HG02938 (cell line): ENCODE results near the gene MEF2C.
"Not testable (repeated sequence)": the region's sequence is repeated elsewhere in the genome, so short reads cannot be mapped to it uniquely, and the experiment has no call there.

Experiments
- ATAC-seq: cut with Tn5 transposase; IDR thresholded peaks from one replicate; pipeline ENCODE4 v1.9.1; 2021; ENCODE audit warnings: mild to moderate bottlenecking, moderate library complexity; ENCODE audit not compliant: unreplicated experiment

The MEF2C gene

DNA sequence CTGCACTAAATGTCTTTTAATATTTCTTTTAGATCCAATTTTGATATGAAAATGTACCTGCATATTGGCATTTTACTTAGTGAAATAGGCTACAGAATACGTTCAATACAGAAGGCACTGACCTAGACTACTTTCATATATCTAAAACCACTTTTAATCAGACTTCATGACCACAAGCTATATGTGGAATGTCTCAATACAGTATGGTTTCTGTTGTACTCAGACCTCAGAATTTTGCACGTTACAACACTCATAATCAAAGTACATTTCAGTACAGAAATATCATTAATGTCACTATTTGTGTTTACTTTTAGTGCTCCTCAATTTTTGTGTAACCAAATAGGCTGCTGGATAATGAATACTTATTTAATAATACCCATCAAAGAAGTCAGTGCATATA lies 74.8 kb downstream of the MEF2C start:
- ATAC-seq = peak; percentile 82

DNA sequence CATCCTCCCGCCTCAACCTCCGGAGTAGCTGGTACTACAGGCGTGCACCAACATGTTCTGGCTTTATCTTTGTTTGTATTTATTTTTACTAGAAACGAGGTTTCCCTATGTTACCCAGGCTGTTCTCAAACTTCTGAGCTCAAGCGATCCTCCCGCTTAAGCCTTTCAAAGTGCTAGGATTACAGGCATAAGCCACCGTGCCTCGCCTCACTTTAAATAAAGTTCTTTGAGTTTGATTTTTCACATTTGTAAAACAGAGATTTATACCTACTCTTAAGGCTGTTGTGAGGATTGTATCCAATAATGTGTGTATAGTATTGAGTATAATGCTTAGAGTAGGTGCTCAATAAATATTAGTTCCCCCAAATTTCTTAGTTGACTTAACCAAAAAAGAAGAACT lies 75.7 kb downstream of the MEF2C start:
- ATAC-seq = no peak

DNA sequence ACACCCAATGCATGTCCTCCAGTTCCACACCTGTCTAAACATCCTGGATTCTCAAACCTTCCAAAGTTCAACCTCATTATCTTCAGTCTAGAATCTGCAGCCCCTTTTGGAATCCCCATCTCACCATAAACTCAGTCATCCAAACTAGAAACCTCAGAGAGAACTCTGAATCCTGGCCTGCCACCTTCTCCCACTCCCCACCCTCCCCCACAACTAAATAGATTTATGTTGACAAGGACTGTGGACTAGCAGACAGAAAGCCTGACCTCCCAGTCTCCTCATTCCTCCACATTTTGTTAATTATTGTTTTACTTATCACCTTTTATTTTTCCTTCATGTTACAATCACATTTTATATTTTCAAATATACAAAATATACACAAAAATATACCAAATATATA lies 76.6 kb downstream of the MEF2C start:
- no peak for ATAC-seq

DNA sequence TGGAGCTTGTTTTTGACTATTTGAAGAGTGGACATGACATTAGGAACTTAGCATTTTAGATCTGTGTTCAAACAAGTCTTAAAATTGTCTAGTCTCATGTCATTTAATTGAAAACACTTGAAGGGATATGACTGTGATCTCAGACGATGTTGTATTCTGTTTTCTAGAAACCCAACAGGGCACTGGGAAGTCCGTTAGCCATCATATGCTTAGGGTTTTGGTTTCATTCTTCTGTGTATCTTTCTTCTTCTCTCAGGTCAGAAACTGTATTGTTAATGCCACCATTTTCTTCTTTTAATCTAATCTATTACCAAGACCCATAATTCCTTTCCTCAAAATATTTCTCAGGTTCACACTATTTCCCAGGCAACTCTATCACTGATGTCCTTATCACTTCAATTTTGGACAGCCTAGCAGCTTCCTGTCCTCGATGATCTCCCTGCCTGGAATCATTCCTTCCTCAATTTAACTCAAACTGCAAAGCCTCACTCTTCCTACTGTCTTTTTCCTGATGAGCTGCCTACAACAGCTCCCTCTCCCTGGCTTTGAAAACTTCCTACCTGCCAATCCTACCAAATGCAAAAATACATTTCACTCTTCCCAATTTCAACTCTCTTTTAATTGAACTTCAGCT lies 77.7 kb downstream of the MEF2C start:
- peak; percentile 80 for ATAC-seq

DNA sequence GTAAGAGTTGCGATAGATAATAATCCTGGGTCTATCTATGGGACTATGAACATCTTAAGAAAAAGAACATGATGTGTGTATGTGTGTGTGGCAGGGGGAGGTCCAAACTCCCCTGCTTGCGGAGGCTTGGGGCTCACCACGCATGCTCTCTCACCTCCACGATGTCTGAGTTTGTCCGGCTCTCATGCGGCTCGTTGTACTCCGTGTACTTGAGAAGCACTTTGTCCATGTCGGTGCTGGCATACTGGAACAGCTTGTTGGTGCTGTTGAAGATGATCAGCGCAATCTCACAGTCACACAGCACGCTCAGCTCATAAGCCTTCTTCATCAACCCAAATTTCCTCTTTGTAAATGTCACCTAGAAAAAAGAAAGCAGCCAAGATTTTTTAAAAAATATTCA lies 78.5 kb downstream of the MEF2C start:
- ATAC-seq = no peak

DNA sequence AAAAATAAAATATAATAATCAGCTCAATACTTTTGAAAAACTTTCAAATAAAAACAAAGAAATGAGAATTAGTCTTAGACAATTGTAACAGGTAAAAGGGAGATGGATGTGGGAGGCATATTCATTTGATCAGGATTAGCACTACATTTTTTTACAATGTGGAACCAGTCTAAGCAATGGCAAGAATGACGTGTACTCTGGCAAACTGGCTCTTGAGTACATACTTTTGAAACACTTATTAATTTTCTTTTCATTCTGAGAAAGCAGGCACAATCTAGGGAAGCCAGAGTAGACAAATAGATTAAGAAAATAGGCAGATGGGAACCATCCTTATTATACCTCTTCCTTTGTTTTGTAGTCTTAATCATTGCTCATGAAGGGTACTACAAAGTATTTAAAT lies 79.7 kb downstream of the MEF2C start:
- ATAC-seq = no peak

DNA sequence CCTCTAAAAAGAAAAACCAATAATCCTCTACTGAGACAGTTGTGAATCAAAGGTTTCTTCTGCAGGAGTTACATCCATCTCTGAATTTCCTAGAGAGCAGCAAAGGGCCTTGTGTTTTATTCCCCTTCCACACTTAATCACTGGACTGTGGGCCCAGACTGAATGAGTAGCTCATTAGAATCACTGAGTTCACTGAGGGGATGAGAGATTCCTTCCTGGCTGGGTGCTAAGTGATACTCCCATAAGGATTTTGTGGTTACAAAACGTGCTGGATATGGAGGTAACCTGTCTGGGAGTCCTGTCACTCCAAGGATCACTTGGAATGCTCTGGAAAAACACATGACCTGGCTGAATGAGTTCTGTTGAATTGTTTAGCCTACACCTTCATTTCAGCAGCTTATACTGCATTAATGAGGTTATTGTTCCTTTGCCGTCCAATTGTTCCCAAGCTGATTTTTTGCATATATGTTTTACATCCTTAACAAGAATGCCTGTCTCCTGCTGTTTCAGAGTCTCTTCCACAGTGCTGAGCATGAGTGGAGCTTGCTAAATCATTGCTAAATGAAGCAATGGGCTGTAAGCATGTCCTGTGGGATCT lies 82.9 kb downstream of the MEF2C start:
- ATAC-seq = no peak

DNA sequence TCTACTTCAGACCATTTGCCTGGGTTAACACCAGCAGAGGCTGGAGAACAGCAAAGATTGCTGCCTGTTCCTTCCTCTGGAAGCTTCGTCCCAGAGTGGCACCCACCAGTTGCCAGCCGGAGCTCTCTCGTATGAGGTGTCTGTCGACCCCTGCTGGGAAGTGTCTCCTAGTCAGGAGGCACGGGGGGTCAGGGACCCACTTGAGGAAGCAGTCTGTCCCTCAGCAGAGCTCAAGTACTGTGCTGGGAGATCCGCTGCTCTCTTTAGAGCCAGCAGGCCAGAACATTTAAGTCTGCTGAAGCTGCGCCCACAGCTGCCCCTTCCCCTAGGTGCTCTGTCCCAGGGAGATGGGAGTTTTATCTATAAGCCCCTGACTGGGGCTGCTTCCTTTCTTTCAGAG lies 84.1 kb downstream of the MEF2C start:
- ATAC-seq = not testable (repeated sequence)

DNA sequence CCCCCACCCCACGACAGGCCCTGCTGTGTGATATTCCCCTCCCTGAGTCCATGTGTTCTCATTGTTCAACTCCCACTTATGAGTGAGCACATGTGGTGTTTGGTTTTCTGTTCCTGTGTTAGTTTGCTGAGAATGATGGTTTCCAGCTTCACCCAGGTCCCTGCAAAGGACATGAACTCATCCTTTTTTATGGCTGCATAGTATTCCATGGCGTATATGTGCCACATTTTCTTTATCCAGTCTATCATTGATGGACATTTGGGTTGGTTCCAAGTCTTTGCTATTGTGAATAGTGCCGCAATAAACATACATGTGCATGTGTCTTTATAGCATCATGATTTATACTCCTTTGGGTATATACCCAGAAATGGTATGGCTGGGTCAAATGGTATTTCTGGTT lies 89.2 kb downstream of the MEF2C start:
- not testable (repeated sequence) for ATAC-seq

DNA sequence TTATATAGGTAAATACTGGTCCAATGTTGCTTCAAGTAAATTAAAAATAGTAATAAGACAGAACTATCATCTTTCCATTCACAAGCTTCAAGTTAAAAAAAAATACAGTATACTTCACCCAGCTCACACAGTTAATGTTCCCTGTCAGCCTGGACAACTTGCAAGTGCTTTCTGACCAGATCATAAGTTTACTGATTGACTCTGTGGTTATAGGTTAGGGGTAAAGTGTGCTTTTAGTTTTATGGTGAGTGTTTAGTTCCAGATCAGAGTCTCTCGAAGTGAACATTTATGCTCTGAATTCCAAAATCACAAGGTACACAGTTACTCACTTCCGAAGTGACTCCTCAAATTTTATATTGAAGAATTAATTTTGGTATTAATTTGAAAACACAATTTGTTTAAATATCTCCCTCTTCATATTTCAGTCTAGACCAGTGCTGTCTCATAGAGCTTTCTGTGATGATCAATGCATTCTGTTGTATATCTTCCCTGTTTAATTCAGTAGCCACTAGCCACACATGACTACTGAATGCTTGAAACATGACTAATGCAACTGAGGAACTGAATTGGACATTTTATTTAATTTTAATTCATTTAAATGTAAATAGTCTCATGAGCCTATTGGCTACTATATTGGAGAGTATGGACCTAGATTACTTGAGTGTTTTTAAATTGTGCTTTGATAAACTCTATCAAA lies 90.7 kb downstream of the MEF2C start:
- ATAC-seq = peak; percentile 91

DNA sequence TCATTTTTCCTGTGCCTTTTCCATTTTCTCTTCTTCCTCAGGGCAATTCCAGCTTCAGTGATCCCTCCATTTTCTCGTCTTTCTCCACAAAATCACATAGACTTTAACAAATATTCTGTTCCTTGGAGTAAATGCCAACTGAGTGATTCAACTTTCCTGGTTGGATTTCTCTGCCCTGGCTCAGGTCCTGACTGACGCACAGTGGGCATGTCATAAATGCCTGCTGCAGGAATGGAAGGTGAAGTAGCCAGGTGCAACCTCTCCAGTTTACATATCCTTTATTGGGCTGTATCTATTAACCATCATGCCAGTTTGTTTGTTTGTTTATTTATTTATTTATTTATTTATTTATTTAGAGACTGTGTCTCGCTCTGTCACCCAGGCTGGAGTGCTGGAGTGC lies 95.1 kb downstream of the MEF2C start:
- no peak for ATAC-seq

DNA sequence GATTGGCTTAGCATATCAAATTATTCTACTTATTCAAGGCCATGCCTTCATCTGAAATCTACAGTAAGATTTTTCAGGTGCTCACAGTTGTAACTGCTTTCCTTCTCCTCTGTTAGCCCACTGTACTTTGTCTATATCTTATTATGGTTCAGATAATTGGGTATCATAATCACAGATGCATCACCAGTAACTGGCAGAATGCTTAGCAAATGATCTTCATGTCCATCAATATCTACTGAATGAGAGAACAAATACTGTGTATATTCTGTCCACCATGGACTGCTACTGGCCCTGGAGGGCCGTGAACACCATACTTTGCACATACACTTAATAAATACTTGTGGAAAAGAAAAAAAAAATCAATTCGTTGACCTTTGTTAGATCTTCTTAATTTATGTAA lies 96.2 kb downstream of the MEF2C start:
- ATAC-seq = no peak

DNA sequence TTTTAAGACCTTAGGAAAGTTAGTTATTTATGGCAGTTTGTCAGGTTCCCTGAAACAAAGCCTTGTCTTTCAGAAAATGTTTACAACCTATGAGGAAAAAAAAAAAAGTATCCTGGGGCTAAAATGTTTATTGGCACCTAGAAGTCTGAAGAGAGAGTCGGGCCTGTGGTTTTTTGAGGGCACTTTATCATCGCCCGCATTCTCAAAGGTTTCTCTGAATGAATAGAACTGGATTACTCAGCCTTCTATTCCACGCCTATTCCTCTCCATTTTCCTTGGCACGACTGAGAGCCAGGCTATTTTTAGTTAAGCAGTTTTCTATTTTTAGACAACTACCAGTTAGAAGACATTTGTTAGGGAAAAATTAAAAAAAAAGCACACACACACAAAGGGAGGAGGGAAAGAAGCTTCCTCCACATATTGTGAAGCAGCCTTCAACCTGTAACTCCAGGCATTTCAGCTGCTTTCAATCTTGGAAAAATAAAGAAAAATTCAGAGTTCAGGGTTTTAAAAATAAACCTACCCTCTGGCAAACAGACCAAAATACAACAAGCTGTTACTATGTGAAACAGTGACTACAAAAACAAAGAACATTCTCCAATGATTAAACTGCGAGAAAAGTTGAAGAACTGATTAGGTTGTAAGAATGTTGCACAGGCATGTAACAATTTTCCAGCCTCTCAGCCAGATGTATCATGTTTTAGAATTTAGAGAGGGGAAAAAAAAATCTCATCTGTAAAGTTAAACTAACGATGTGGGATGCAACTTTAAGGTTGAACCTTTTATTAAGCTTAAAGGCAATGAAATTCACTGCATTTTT lies 97.0 kb downstream of the MEF2C start:
- ATAC-seq = peak; percentile 57

DNA sequence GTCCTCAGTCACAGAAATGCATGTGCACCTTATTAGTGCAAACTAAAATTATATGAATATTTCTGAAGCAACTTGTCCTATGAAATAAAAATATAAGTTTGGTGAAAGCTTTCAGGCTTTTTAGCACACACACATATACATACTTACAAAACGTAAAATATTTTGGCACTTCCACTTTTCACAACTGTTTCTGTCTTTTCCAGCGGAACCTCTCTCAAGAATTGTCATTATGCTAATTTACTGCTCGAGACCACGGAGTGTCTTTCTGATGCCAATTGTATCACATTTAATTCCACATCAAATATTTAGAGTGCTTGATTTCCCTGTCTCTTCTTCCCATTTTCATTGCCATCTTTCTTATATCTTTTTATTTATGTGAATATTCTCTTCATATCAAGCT lies 100.4 kb downstream of the MEF2C start:
- no peak for ATAC-seq

DNA sequence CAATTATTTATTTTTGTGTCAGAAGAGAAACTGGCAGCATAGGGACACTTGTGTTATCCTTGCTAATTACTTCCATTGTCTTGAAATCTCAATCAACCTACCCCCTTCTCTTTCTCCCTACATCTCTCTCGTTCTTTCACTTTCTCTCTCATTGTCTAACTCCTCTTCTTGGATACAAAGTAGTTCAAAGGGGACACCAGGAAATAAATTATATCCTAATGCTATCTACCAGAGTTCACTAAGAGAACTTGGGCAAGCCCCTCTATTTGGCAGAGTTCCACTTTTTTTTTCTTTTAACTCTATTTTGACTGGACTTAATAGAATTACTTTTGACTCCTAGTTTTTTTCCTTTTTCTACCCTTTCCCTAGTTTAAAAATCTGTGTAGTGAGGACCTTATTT lies 102.2 kb downstream of the MEF2C start:
- ATAC-seq = no peak

DNA sequence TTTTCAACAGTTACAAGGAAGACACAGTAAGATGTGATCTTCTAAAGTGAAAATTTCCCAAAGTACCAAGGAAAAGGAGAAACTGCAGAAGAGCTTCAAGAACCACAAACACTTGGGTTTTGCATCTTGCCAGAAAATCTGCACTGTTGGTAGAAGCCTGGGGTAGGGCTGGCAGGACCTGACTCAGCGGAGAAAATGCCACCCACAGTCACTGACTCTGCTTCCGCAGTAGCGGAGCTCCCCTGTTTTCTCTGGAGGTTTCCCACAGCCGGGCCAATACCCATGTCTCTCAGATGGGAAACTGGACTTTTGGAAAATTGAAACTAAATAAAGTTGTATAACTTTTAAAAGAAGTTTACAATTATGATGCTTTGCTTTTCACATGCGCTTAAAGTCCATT lies 104.2 kb downstream of the MEF2C start:
- no peak for ATAC-seq

DNA sequence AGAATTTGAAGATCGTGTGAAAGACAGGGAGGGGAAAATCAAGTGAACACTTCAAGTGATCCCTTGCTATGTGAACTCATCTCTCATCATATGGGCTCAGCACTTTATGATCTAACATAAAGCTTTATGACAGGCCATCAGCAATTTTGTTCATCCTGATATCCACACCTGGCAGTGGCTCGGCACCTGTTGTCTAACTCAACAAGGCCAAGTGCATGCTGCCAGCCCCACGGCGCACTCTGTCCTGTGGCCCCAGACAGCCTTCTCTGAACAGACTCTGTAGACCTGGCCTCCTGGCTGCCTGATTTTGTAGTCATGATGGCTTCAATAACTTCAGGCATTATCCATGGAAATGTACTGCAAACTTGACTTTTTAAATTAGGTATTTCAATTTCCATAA lies 106.3 kb downstream of the MEF2C start:
- ATAC-seq = no peak

DNA sequence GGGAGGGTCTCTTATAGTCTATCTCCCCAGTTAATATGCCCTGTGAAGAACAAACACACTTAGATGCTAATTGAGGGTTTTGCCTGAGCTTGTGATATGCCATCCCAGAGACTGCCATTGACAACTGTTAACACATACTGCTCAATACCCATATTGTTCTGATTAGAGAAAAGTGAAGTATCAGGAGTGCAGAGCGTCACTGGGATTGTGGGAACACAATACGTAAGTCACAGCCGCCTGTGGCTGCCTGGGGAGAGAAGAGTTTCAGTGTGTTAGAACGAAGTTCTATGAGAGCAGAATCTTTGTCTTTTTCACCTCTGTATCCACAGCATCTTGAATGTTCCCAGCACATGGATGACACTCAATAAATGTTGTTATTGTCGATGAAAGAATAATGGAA lies 110.2 kb downstream of the MEF2C start:
- ATAC-seq = no peak

DNA sequence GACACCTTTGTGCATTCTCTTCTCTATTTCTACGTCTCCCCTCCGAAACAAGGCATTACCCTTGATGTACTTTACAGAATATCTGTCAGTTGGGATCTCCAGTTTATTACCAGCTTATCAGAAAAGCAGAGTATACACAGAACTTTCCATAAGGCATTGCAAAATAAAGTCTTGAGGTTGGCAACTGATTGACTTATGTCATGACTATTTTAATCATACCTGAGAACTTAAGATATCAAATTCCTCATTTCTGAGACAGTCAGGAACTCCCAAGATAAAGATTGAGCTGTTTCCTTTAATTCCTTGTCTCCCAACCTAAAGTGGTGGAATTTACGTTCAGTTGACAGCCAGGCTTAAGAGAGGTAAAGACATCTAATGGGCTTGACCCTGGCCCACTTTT lies 110.9 kb downstream of the MEF2C start:
- no peak for ATAC-seq

DNA sequence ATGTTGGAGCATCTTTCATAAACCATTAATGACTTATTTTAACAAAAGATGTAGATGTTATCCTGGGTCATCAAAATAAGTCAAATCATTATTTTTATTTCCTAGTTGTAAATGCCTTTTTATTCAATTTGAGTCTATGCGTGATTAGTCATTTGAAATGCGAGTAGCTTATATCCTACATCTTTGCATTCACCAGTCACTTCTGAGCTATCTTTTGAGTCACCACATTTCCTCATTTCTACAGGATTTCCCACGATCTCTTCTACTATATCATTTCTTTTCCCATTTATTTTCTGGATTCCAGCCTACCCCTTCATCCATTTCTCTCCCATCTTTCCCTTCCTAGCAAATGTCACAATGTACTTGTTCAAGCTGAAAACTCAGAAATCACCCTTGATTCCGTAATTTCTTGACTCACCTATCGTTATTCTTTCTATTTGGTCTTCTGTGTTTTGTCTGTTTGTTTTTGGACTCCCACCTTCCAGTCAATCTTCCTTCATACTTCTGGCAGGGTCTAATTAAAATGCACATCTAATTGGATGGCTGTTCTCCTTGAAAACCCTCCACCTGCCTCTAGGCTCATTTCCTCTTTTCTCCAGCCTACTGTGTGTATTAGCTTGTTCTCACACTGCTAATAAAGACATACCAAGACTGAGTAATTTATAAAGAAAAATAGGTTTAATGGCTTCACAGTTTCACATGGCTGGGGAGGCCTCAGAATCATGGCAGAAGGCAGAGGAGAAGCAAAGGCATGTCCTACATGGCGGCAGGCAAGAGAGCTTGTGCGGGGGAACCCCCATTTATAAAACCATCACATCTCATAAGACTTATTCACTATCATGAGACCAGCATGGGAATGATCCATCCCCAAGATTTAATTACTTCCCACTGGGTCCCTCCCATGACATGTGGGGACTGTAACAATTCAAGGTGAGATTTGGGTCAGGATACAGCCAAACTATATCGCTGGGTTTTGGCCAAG lies 112.4 kb downstream of the MEF2C start:
- no peak for ATAC-seq

DNA sequence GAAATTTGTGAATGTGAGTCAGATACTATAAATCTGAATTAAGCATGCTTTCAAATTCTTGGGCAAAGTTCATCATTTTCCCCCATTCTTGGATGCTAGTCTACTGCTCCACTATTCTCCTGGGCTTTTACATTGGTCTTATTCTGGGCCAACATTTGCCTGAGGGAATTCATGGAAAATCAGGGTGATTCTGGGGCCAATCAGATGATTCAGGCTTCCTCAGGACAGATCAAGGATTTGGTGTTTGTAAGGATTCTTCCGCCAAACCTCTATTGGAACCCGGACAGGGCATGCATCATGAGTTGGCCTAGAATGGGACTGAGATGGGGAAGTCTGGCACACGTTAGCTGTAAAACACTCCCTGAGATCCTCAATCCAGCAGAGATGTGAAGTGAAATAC lies 113.8 kb downstream of the MEF2C start:
- ATAC-seq = no peak
